SK-N-MC (cell line): ENCODE data around the gene PRKD3.

Source experiments
- EZH2 ChIP-seq: fragments of 200-600 bp; sonication (generic); IDR thresholded peaks from one replicate; pipeline ENCODE4 v1.6.1; 2017; ENCODE audit warnings: antibody characterized with exemption
- FOXP2 ChIP-seq: optimal IDR thresholded peaks from 2 replicates; pipeline ENCODE3; 2011; ENCODE audit warnings: mild to moderate bottlenecking, moderate library complexity; ENCODE audit not compliant: insufficient read depth; ENCODE audit errors: extremely low read length, control extremely low read depth
- POLR2AphosphoS5 ChIP-seq: IDR thresholded peaks from 2 replicates; pipeline ENCODE4 v1.6.1; 2012; ENCODE audit warnings: mild to moderate bottlenecking, low read depth, low read length, borderline replicate concordance

- TF ChIP-seq POLR2AphosphoS5: no peak; the same call in 1 of the 2 replicates
- no peak for TF ChIP-seq EZH2
- TF ChIP-seq FOXP2: no peak
Observed at GRCh38 chr2:37357069-37357468, 32.4 kb upstream of the PRKD3 start.
